SU-DHL-6 (cell line): ENCODE measurements around the gene OTUB2.

Experiments
- H2AFZ ChIP-seq: fragments of 200-600 bp; sonication (generic); 2 replicates; pipeline ENCODE4 v1.6.1; 2014; ENCODE audit warnings: low read depth, mild to moderate bottlenecking, moderate library complexity, mixed read lengths, antibody characterized with exemption, low read length; ENCODE audit not compliant: severe bottlenecking
- H3F3A ChIP-seq: fragments of 200-600 bp; shearing (Covaris generic); 2 replicates; pipeline ENCODE4 v1.6.0; 2016; ENCODE audit warnings: antibody characterized with exemption, mild to moderate bottlenecking; ENCODE audit not compliant: insufficient read depth
- H3K27ac ChIP-seq: fragments of 200-600 bp; sonication (generic); 2 replicates; pipeline ENCODE4 v1.5.1; 2016; ENCODE audit warnings: low read depth, mild to moderate bottlenecking, low read length, moderate library complexity, mixed read lengths
- H3K27me3 ChIP-seq: fragments of 200-600 bp; sonication (generic), shearing (Covaris generic); 2 replicates; pipeline ENCODE4 v1.6.0; 2014; ENCODE audit warnings: mild to moderate bottlenecking, low read length
- H3K36me3 ChIP-seq: fragments of 200-600 bp; sonication (generic); 2 replicates; pipeline ENCODE4 v1.6.1; 2014; ENCODE audit warnings: mild to moderate bottlenecking, low read length, mixed read lengths
- H3K4me2 ChIP-seq: fragments of 300-600, 200-600 bp; shearing (Covaris generic), sonication (generic); 2 replicates; pipeline ENCODE4 v1.6.0; 2014; ENCODE audit warnings: low read length, low read depth, mild to moderate bottlenecking; ENCODE audit not compliant: poor library complexity, severe bottlenecking
- H3K4me3 ChIP-seq: fragments of 200-600 bp; sonication (generic); 2 replicates; pipeline ENCODE4 v1.5.1; 2014; ENCODE audit warnings: antibody characterized with exemption, low read length, mild to moderate bottlenecking, mixed read lengths; ENCODE audit not compliant: insufficient read depth, poor library complexity, severe bottlenecking
- H3K79me2 ChIP-seq: fragments of 200-600 bp; sonication (generic); 2 replicates; pipeline ENCODE4 v1.6.1; 2014; ENCODE audit warnings: mild to moderate bottlenecking, low read length, moderate library complexity; ENCODE audit not compliant: insufficient read depth
- H3K9ac ChIP-seq: fragments of 200-600 bp; sonication (generic); 2 replicates; pipeline ENCODE4 v1.7.0; 2014; ENCODE audit warnings: mild to moderate bottlenecking, low read length
- H3K9me2 ChIP-seq: fragments of 200-600 bp; sonication (generic); replicated peaks from 2 replicates; pipeline ENCODE4 v1.6.1; 2014; ENCODE audit warnings: low read length; ENCODE audit not compliant: insufficient read depth
- H3K9me3 ChIP-seq: fragments of 200-600 bp; sonication (generic); 2 replicates; pipeline ENCODE4 v1.6.1; 2014; ENCODE audit warnings: low read length, mixed read lengths; ENCODE audit not compliant: insufficient read depth
- H4K20me1 ChIP-seq: fragments of 200-600 bp; sonication (generic); 2 replicates; pipeline ENCODE4 v1.6.1; 2014; ENCODE audit warnings: low read depth, mild to moderate bottlenecking, antibody characterized with exemption, low read length, moderate library complexity, mixed read lengths
- CTCF ChIP-seq: fragments of 200-600 bp; sonication (generic); IDR thresholded peaks from one replicate; pipeline ENCODE4 v1.5.1; 2017; ENCODE audit warnings: antibody characterized with exemption, mild to moderate bottlenecking, low read length, moderate library complexity; ENCODE audit not compliant: insufficient read depth, poor library complexity, severe bottlenecking
- EZH2phosphoT487 ChIP-seq: fragments of 200-600 bp; sonication (generic), shearing (Covaris generic); conservative IDR thresholded peaks from 2 replicates; pipeline ENCODE4 v1.6.1; 2018; ENCODE audit warnings: mild to moderate bottlenecking, antibody characterized with exemption, low read length, moderate library complexity, mixed read lengths

Gene OTUB2

GRCh38 chr14:93994919-93995682 lies 31.0 kb upstream of the OTUB2 start:
- no peaks in the 10 kb centered on the region for H3K9me3 ChIP-seq
- no peak overlapping the region for H3K4me3 ChIP-seq
- H3K79me2 ChIP-seq: no peaks in the 10 kb centered on the region
- no peak overlapping the region for H3K4me2 ChIP-seq
- H2AFZ ChIP-seq: no peak overlapping the region
- H3K27ac ChIP-seq: no peak overlapping the region
- H3K9ac ChIP-seq: no peak overlapping the region
- TF ChIP-seq CTCF (no peak), EZH2phosphoT487 (no peak)
- no peaks in the 10 kb centered on the region for H4K20me1 ChIP-seq
- no peaks in the 10 kb centered on the region for H3K27me3 ChIP-seq
- no peaks in the 10 kb centered on the region for H3F3A ChIP-seq
- H3K36me3 ChIP-seq: no peaks in the 10 kb centered on the region
- no peaks in the 10 kb centered on the region for H3K9me2 ChIP-seq

GRCh38 chr14:93996130-93996695 lies 29.9 kb upstream of the OTUB2 start:
- Histone ChIP-seq H2AFZ (no peak overlapping the region), H3K79me2 (no peaks in the 10 kb centered on the region), H3K4me3 (no peak overlapping the region), H3K9me3 (no peaks in the 10 kb centered on the region), H3K4me2 (no peak overlapping the region), H4K20me1 (no peaks in the 10 kb centered on the region), H3K27ac (no peak overlapping the region), H3K36me3 (no peaks in the 10 kb centered on the region), H3K9me2 (no peaks in the 10 kb centered on the region), H3K9ac (no peak overlapping the region), H3K27me3 (no peaks in the 10 kb centered on the region), H3F3A (no peaks in the 10 kb centered on the region)
- TF ChIP-seq CTCF (no peak), EZH2phosphoT487 (no peak)

GRCh38 chr14:93997082-93997481 lies 29.1 kb upstream of the OTUB2 start, which contains the start of gene CCDC197:
Gene CCDC197 (plus strand): TSS chr14:93997301. CDS start chr14:93998132, 831 bp downstream.
- TF ChIP-seq CTCF (no peak), EZH2phosphoT487 (no peak)
- H3K36me3 ChIP-seq: no peaks in the 10 kb centered on the region
- no peaks in the 10 kb centered on the region for H3K79me2 ChIP-seq
- no peaks in the 10 kb centered on the region for H3F3A ChIP-seq
- no peak within 1 kb of the TSS for H3K4me3 ChIP-seq
- no peak within 1 kb of the TSS for H3K27ac ChIP-seq
- H3K4me2 ChIP-seq: no peak within 1 kb of the TSS
- no peak within 1 kb of the TSS for H3K9ac ChIP-seq
- H3K9me3 ChIP-seq: no peaks in the 10 kb centered on the region
- no peak within 1 kb of the TSS for H2AFZ ChIP-seq
- no peaks in the 10 kb centered on the region for H3K9me2 ChIP-seq
- H4K20me1 ChIP-seq: no peaks in the 10 kb centered on the region
- no peaks in the 10 kb centered on the region for H3K27me3 ChIP-seq
